Panc1 (cell line): ENCODE results near the gene EPHB2. TPM values are rescaled to one million over a fixed set of nuclear protein-coding genes. Genes with fewer than 3 reads are reported as not detected.

Experiments used
- ATAC-seq: fragments of 200-7000 bp; cut with Tn5 transposase; 2 replicates; pipeline ENCODE4 v1.9.1; 2020; ENCODE audit warnings: mild to moderate bottlenecking, moderate library complexity
- BruUV-seq: library from RNA; stranded (reverse); fragments of 400-500 nt; replicated peaks from 2 replicates; lab custom pipeline; 2021; lab: Mats Ljungman, UMichigan
- CTCF ChIA-PET: fragments of 300-600 bp; sonication (Branson Sonifier 250); formaldehyde crosslinking; loops from one replicate; lab custom pipeline; 2022; ENCODE audit warnings: antibody characterized with exemption; lab: Charles Lee
- POLR2A ChIA-PET: fragments of 300-600 bp; sonication (Branson Sonifier 250); formaldehyde crosslinking; loops from one replicate; lab custom pipeline; 2022; ENCODE audit warnings: antibody characterized with exemption; lab: Charles Lee
- DNase-seq: peaks from one replicate; pipeline ENCODE4 v3.0.0-alpha.2; 2010; ENCODE audit warnings: low read depth, low spot score
- H3K27ac ChIP-seq: 2 replicates; pipeline ENCODE4 v1.5.1; 2011; ENCODE audit warnings: mild to moderate bottlenecking, low read length, inconsistent platforms
- H3K27me3 ChIP-seq: fragments of 200-500 bp; sonication (Bioruptor generic); 2 replicates; pipeline ENCODE4 v1.6.0; 2014; ENCODE audit warnings: low read length, inconsistent platforms; ENCODE audit not compliant: control insufficient read depth, insufficient read depth
- H3K36me3 ChIP-seq: fragments of 200-500 bp; sonication (Bioruptor generic); 2 replicates; pipeline ENCODE4 v1.5.1; 2014; ENCODE audit warnings: inconsistent platforms, mild to moderate bottlenecking, low read length, moderate library complexity; ENCODE audit not compliant: control insufficient read depth, insufficient read depth
- H3K4me1 ChIP-seq: 2 replicates; pipeline ENCODE4 v1.5.1; 2011; ENCODE audit warnings: inconsistent platforms, mild to moderate bottlenecking, low read length, moderate library complexity; ENCODE audit not compliant: control insufficient read depth, insufficient read depth
- H3K4me3 ChIP-seq, 2 experiments: 2 replicates each; pipeline ENCODE4 v1.5.1; 2011 to 2012; ENCODE audit warnings: low read depth in 2 of 2, low read length in 2 of 2, mild to moderate bottlenecking in 2 of 2, inconsistent platforms in 1 of 2, moderate library complexity in 1 of 2
- H3K9me3 ChIP-seq: fragments of 200-500 bp; sonication (Bioruptor generic); 2 replicates; pipeline ENCODE4 v1.5.1; 2014; ENCODE audit warnings: low read depth, mild to moderate bottlenecking, inconsistent platforms, low read length, moderate library complexity; ENCODE audit not compliant: control insufficient read depth, insufficient read depth
- POLR2AphosphoS5 ChIP-seq: IDR thresholded peaks from 2 replicates; pipeline ENCODE4 v1.6.1; 2012; ENCODE audit warnings: mild to moderate bottlenecking, low read depth, low read length, moderate library complexity
- SIN3A ChIP-seq: IDR thresholded peaks from 2 replicates; pipeline ENCODE4 v1.6.1; 2012; ENCODE audit warnings: low read depth, mild to moderate bottlenecking, low read length, moderate library complexity, borderline replicate concordance; ENCODE audit not compliant: insufficient read depth
- TCF7L2 ChIP-seq: IDR thresholded peaks from 2 replicates; pipeline ENCODE4 v1.6.1; 2011; ENCODE audit warnings: mild to moderate bottlenecking, low read depth, low read length, inconsistent platforms
- in situ Hi-C: cut with HindIII; loops from 2 replicates; pipeline ENCODE4 v1.10.0; 2016; ENCODE audit warnings: low sequenced_read_pairs, low pct_unique_long_range_greater_than_20kb
- intact Hi-C: fragments of 100-400 bp; cut with micrococcal nuclease; formaldehyde crosslinking; loops from one replicate; pipeline ENCODE4 v1.10.0; 2022; ENCODE audit not compliant: unreplicated experiment
- total RNA-seq: library from RNA; stranded (reverse); gene quantifications from one replicate; pipeline ENCODE4 v1.2.1, GENCODE V29; 2021; ENCODE audit not compliant: unreplicated experiment
- TF ChIP-seq, protein P1 (sequence below), 2 experiments: IDR thresholded peaks; 2 replicates each; pipeline ENCODE4 v1.6.1; 2011 to 2012; ENCODE audit warnings: low read depth in 2 of 2, control low read depth in 1 of 2, low read length in 1 of 2, mild to moderate bottlenecking in 1 of 2, moderate library complexity in 1 of 2; ENCODE audit not compliant: insufficient read depth in 1 of 2
- TF ChIP-seq, protein P2 (sequence below): fragments of 450-650 bp; IDR thresholded peaks from 2 replicates; pipeline ENCODE4 v1.5.1; 2017; ENCODE audit warnings: mild to moderate bottlenecking

EPHB2 gene
- total RNA-seq, 1 experiment from 2014 or later = 29.0 TPM

DNA sequence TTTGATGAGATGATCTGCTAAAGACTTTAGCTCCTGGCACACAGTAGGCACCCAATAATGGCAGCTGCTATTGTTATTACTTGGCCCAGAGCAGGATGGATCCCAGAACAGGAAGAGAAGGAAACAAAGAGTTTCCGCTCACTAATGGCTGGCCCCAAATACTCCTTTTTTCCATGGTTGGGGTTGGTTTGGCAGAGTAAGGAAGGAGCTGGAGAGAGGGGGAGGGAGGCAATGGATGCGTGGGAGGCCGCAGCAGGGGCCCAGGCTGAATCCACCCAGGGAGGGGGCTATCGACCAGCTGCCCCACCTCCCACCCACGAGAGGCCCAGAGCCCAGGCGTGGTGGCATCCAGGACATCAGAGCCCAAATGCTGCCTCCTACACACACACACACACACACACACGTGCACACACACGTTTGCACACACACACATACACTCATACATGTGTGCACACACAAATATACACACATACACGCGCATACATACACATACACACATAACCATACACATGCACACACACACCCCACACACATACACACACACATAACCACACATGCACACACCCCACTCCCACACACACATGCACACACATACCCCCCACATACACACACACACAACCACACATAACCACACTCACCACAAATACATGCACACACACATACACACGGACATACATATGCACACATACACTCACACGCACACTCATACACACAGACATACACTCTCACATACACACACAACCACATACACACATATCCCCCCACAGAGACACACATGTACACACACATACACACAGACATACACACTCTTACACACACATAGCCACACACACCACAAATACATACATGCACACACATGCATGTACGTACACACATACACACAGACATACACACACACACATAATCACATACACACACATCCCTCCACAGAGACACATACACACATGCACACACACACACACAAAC is 32.4 kb upstream of the EPHB2 start:
- TF ChIP-seq, protein P1, sequence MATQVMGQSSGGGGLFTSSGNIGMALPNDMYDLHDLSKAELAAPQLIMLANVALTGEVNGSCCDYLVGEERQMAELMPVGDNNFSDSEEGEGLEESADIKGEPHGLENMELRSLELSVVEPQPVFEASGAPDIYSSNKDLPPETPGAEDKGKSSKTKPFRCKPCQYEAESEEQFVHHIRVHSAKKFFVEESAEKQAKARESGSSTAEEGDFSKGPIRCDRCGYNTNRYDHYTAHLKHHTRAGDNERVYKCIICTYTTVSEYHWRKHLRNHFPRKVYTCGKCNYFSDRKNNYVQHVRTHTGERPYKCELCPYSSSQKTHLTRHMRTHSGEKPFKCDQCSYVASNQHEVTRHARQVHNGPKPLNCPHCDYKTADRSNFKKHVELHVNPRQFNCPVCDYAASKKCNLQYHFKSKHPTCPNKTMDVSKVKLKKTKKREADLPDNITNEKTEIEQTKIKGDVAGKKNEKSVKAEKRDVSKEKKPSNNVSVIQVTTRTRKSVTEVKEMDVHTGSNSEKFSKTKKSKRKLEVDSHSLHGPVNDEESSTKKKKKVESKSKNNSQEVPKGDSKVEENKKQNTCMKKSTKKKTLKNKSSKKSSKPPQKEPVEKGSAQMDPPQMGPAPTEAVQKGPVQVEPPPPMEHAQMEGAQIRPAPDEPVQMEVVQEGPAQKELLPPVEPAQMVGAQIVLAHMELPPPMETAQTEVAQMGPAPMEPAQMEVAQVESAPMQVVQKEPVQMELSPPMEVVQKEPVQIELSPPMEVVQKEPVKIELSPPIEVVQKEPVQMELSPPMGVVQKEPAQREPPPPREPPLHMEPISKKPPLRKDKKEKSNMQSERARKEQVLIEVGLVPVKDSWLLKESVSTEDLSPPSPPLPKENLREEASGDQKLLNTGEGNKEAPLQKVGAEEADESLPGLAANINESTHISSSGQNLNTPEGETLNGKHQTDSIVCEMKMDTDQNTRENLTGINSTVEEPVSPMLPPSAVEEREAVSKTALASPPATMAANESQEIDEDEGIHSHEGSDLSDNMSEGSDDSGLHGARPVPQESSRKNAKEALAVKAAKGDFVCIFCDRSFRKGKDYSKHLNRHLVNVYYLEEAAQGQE (IDR thresholded peaks at IDR 0.05; ENCODE audit: insufficient read depth in 1 of 2, low read depth in 2 of 2, low read length in 1 of 2) = no peak
- TF ChIP-seq TCF7L2 = no peak
- no peak for TF ChIP-seq SIN3A
- TF ChIP-seq POLR2AphosphoS5 = no peak
- TF ChIP-seq, protein P2, sequence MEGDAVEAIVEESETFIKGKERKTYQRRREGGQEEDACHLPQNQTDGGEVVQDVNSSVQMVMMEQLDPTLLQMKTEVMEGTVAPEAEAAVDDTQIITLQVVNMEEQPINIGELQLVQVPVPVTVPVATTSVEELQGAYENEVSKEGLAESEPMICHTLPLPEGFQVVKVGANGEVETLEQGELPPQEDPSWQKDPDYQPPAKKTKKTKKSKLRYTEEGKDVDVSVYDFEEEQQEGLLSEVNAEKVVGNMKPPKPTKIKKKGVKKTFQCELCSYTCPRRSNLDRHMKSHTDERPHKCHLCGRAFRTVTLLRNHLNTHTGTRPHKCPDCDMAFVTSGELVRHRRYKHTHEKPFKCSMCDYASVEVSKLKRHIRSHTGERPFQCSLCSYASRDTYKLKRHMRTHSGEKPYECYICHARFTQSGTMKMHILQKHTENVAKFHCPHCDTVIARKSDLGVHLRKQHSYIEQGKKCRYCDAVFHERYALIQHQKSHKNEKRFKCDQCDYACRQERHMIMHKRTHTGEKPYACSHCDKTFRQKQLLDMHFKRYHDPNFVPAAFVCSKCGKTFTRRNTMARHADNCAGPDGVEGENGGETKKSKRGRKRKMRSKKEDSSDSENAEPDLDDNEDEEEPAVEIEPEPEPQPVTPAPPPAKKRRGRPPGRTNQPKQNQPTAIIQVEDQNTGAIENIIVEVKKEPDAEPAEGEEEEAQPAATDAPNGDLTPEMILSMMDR = no peak
- no peaks in the 10 kb centered on the region for H3K27me3 ChIP-seq
- no peak for ATAC-seq
- H3K4me1 ChIP-seq = no peaks in the 10 kb centered on the region
- no peak overlapping the region for H3K27ac ChIP-seq
- POLR2A ChIA-PET = no interaction called here
- in situ Hi-C loops = no loop called here
- H3K36me3 ChIP-seq = no peaks in the 10 kb centered on the region
- CTCF ChIA-PET = no interaction called here
- intact Hi-C loops = no loop called here
- no peak overlapping the region for H3K4me3 ChIP-seq
- no peak for DNase-seq
- no peaks in the 10 kb centered on the region for H3K9me3 ChIP-seq
- no TSS peak for BruUV-seq

DNA sequence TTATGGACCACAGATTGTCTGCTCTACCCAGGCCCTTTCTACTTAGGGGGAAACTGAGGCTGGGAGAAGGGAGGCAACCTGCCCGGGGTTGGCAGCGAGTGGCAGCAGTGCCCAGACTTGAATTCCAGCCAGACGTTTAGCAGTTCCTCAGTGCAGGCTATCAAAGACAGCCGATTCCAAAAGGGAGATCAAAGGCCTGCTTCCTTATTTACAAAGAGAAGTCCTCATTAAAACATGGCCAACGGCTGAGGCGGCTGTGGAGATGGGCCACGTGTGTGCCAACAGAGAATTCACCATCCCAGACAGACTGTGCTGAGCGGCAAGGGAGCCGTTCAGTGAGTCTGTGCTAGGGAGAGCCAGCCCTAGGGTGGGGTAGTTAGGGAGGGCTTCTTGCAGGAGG is 29.9 kb upstream of the EPHB2 start:
- DNase-seq = no peak
- TF ChIP-seq SIN3A (no peak), POLR2AphosphoS5 (no peak), TCF7L2 (no peak)
- TF ChIP-seq, protein P2 = no peak
- TF ChIP-seq, protein P1 (IDR thresholded peaks at IDR 0.05; ENCODE audit: insufficient read depth in 1 of 2, low read depth in 2 of 2, low read length in 1 of 2) = no peak
- ChIA-PET CTCF (no interaction called here), POLR2A (no interaction called here)
- Histone ChIP-seq H3K36me3 (no peaks in the 10 kb centered on the region), H3K27me3 (no peaks in the 10 kb centered on the region), H3K4me3 (no peak overlapping the region), H3K9me3 (no peaks in the 10 kb centered on the region), H3K27ac (no peak overlapping the region), H3K4me1 (no peaks in the 10 kb centered on the region)
- ATAC-seq = no peak
- in situ Hi-C loops = no loop called here
- intact Hi-C loops = no loop called here
- no TSS peak for BruUV-seq
